ENCODE results near the gene TINAGL1.

The TINAGL1 gene

GRCh38 chr1:31580891-31581603, 4.7 kb downstream of the TINAGL1 start:
- DNase-seq (ENCODE audit: low read depth): no peak
- H3K4me3 ChIP-seq (ENCODE audit: low read depth, low read length): no peak overlapping the region
- TF ChIP-seq POLR2A (IDR thresholded peaks at IDR 0.05; ENCODE audit: extremely low read depth, insufficient read length): no peak
- no peak for TF ChIP-seq MYC (IDR thresholded peaks at IDR 0.05; ENCODE audit: low read depth, low read length)
- TF ChIP-seq MAX (IDR thresholded peaks at IDR 0.05; ENCODE audit: low read depth, low read length): no peak
- no peak for TF ChIP-seq CTCF (IDR thresholded peaks at IDR 0.05; ENCODE audit: low read depth, low read length)

- H3K4me3 ChIP-seq (ENCODE audit: low read depth, low read length): no peak overlapping the region
- no peak for TF ChIP-seq CTCF (IDR thresholded peaks at IDR 0.05; ENCODE audit: low read depth, low read length)
- TF ChIP-seq MAX (IDR thresholded peaks at IDR 0.05; ENCODE audit: low read depth, low read length): no peak
- TF ChIP-seq MYC (IDR thresholded peaks at IDR 0.05; ENCODE audit: low read depth, low read length): no peak
- no peak for TF ChIP-seq POLR2A (IDR thresholded peaks at IDR 0.05; ENCODE audit: extremely low read depth, insufficient read length)
- DNase-seq (ENCODE audit: low read depth): no peak
Observed at GRCh38 chr1:31581821-31582810, 5.8 kb downstream of the TINAGL1 start.

GRCh38 chr1:31583082-31583994, 7.0 kb downstream of the TINAGL1 start:
- TF ChIP-seq POLR2A (IDR thresholded peaks at IDR 0.05; ENCODE audit: extremely low read depth, insufficient read length) (no peak), CTCF (IDR thresholded peaks at IDR 0.05; ENCODE audit: low read depth, low read length) (no peak), MAX (IDR thresholded peaks at IDR 0.05; ENCODE audit: low read depth, low read length) (no peak), MYC (IDR thresholded peaks at IDR 0.05; ENCODE audit: low read depth, low read length) (no peak)
- no peak for DNase-seq (ENCODE audit: low read depth)
- no peak overlapping the region for H3K4me3 ChIP-seq (ENCODE audit: low read depth, low read length)

GRCh38 chr1:31583995-31584868, 7.9 kb downstream of the TINAGL1 start:
- TF ChIP-seq MAX (IDR thresholded peaks at IDR 0.05; ENCODE audit: low read depth, low read length) (no peak), CTCF (IDR thresholded peaks at IDR 0.05; ENCODE audit: low read depth, low read length) (no peak), POLR2A (IDR thresholded peaks at IDR 0.05; ENCODE audit: extremely low read depth, insufficient read length) (no peak), MYC (IDR thresholded peaks at IDR 0.05; ENCODE audit: low read depth, low read length) (no peak)
- no peak for DNase-seq (ENCODE audit: low read depth)
- no peak overlapping the region for H3K4me3 ChIP-seq (ENCODE audit: low read depth, low read length)
